ENCODE measurements around the gene SNCAIP. TPM values are rescaled to one million over a fixed set of nuclear protein-coding genes. Genes with fewer than 3 reads are reported as not detected.
"Not testable (repeated sequence)": the region's sequence is repeated elsewhere in the genome, so short reads cannot be mapped to it uniquely, and the experiment has no call there.

The SNCAIP gene
- polyA plus RNA-seq, 4 donors: 19.9 to 32.9 (median 31.0) TPM

- no peak for DNase-seq (ENCODE audit: low read depth in 4 of 4, low spot score in 3 of 4)
Measured at GRCh38 chr5:122457178-122457826, 145.3 kb downstream of the SNCAIP start.

DNA sequence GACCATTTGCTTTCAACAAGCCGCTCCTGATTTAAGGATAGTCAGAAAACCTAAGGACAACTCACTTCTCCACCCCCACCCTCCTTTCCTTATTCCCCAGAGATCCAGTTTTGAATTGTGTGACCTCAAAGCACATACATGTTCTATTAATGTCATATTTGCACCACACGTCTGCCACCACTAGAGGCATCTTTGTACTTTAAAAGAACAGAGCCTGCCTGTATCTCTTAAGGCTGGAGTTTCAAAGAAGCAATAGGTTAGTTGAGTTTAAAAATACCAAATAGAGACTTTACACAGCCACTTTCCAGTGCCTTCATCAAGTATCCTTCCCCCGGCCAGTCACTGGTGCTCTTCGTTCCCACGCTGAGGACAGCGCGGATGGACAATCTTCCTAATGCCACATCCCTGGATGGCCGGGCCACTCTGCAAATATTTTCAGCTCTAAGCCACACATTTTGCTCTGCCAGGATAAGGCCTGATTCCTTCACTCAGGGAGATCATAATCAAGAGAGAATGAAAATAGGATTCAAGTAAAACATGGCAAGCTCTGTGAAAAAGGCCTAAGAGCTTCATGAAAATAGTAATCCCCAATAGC is 146.3 kb downstream of the SNCAIP start:
- no peak for DNase-seq (ENCODE audit: low read depth in 4 of 4, low spot score in 3 of 4)

DNA sequence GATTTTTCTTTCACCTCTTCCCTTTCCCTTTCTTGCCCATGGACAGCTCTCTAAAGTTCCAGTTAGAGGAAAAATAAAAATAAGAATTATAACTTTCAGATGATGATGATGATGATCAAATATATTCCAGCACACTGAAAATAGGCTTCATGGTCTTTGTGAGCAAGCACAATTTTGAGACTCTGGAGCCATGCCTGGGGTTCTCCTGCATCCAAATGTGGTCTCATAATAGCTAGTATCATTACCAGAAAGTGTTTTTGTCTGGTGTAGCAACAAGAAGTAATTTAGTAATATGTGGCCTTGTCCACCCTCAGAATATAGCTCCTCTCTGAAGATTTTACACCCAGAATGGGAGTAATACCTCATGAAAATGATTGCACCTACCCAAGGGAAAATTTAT is 150.4 kb downstream of the SNCAIP start:
- DNase-seq (ENCODE audit: low read depth in 4 of 4, low spot score in 3 of 4): no peak

DNA sequence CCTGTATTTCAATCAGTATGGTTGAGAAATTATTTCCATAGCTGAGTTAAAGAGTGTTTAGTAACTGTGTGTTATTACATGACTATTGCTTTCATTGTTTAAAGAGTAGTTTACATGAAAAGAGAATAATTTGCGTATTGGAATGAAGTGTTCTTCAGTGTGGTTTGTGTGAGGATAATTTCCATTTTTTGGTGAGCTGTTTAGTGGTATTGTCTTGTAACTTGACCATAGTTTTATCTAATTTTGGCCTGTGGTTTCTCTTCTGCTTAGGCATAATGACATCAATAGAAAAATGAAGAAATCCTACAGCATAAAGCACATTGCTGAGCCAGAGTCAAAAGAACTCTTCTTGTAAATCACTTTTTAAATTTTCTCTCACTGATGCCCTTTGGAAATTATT is 151.2 kb downstream of the SNCAIP start:
- DNase-seq (ENCODE audit: low read depth in 4 of 4, low spot score in 3 of 4): no peak

GRCh38 chr5:122464191-122464590 is 152.2 kb downstream of the SNCAIP start:
- DNase-seq (ENCODE audit: low read depth in 4 of 4, low spot score in 3 of 4): no peak

DNA sequence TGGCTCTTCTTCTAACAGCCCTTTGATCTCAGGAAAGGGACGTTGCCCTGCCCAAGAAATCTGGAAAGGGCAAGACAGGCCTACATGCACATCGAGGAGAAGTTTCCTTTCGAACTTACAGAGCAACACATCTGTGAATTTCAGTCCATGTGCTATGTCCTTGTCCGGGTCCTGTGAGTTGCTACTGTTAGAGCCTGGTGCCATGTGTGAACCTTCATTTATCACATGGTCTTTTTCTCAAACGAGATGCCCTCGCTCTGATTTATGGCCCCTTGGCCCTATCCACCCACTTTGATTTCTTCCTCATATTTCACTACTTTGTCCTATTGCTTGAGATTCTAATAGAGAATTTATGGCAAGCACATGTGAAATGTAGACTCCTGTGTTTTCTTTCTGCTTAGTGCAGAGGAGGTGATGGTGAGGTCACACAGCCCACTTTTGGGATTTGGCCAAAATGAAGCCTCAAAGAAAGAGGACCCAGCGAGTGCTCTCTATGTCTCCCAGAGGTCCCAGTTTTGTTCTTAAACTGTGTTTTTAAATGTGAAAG is 153.1 kb downstream of the SNCAIP start:
- DNase-seq (ENCODE audit: low read depth in 4 of 4, low spot score in 3 of 4): peak in 1 of 4 donors; percentile 10

GRCh38 chr5:122465994-122466393 is 154.0 kb downstream of the SNCAIP start:
- no peak for DNase-seq (ENCODE audit: low read depth in 4 of 4, low spot score in 3 of 4)

DNA sequence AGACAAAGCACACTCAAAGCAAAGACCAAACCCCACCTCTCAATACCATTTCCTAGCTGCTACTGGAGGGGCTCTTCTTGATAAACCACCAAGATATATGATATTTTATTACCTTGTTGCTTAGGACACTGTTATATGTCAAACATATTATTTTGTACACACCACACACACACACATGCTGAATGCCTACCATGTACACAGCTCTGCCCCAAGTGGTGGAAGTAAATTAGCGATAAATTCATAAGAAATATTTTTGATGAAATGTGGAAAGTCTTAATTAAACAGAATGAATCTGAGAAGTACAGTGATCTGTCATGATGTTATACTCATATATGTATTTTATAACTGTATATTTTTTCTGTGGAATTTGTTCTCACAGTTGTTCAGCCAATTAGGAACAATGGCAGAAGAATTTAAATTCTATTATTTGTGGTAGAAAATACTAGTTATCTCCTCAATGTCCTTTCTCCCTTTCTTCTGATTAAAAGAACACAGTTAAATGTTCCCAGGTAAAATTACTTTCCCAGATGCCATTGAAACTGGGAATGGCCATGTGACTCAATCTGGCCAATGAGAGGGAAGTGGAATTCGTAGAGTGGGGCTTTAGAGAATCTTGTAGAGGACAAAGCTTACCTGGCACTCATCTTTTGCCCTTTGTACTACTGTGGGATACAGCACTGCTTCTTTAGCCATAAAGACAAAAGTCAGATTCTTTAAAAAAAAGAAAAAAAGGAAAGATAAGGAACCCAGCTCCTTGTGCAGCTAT is 156.5 kb downstream of the SNCAIP start:
- DNase-seq (ENCODE audit: low read depth in 4 of 4, low spot score in 3 of 4): no peak

DNA sequence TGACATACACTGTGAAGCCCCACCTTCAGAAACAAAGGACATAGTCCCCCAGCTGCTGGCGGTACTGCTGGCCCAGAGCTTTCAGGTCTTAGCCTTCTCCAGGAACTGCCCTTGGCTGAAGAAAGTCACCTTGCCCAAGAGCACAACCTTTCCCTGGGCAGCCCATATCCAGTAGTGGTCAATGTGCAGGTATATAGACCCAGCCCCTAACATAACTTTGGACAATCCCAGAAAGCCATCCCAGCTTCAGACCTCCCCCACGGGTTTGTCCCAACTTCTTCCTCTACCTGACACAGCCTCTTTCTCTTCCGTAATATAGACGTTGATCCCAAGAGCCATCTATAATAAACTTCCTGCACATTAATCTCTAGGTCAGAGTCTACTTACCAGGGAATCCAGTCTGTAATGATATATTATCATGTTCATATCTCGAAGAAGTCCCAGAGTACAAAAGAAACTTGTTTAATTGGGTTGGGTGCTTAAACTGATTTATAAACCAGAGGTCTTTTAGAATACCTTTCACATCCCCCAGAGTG is 157.4 kb downstream of the SNCAIP start:
- DNase-seq (ENCODE audit: low read depth in 4 of 4, low spot score in 3 of 4): no peak

- DNase-seq (ENCODE audit: low read depth in 4 of 4, low spot score in 3 of 4): no peak
Measured at GRCh38 chr5:122470365-122470764, 158.3 kb downstream of the SNCAIP start.

DNA sequence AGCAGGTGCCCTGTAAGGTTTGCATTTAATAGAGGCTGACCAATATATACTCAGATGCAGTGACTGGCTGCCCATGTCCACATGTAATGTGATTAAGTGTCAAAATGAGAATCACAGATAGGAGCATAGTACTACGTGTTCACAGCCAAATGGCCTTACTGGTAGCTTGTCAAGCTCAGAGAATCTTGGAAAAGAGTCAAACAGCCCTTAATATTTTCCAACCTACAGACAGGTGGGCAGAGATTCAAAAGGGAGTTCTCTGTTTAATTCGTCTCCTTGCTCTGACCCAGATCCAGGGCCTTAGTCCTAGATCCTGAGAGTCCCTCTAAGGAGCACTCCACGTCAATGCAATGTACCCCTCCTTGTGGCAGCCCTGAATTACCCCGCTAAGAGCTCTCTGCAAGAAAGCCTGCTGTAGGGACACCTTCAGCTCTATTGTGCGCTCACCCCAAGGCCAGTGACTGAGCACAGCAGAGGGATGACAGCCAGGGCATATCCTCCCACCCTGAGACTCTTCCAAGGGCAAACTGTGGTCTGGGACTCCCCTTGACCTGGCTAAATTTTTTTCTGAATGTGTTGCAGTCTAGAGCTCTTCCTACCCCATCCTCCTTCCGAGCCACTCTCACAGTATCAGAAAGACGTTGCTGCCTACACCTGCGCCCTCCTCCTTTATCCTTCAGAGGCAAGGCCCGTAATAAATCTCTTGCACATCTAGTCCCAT is 159.2 kb downstream of the SNCAIP start:
- no peak for DNase-seq (ENCODE audit: low read depth in 4 of 4, low spot score in 3 of 4)

- DNase-seq (ENCODE audit: low read depth in 4 of 4, low spot score in 3 of 4): no peak
Measured at GRCh38 chr5:122471752-122472061, 159.7 kb downstream of the SNCAIP start.

DNA sequence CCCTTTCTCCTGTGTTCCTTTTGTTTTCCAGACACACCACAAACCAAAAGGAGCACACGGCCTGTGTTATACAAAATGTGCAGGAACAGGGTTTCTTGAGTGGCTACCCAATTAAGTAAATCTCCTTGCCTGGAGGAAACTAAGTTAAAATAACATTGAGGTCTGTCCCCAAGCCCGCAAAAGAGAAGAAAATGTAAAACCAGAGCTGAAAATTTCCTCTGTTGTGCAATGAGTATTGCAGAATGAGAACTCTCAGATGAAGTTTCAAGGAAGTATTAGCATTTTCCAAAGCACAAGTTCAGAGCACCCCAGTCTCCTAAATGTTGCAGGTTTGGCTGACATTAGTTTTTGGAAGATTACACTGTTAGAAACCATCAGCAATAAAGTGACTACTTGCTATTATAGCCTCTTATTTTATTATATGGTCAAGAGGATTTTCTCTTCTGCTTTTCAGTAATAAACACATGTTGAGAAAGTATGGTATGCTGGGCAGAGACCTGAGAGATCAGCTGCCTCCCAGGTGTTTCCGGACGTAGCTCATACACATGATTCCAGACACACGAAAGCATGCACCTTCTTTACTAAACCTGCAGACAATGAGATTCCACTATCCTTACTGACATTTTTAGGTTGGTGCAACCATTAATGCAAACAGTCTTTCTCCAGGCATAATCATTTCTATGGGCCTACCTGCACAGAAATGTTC is 161.3 kb downstream of the SNCAIP start:
- DNase-seq (ENCODE audit: low read depth in 4 of 4, low spot score in 3 of 4): no peak

DNA sequence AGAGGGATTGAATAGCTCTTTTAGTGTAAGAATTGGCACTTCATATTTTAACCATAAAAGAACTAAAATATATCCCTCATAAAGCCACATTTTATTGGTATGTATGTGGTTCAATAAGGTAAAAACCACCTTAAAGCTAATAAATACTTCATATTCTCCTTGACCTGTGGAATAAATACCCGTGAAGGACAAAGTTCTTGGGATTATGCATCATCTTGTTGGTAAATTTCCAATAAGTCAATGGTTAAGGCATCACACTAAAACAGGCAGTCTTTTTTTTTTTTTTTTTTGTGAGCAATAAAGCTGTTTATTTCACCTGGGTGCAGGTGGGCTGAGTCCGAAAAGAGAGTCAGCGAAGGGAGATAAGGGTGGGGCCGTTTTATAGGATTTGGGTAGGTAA is 161.9 kb downstream of the SNCAIP start:
- no peak for DNase-seq (ENCODE audit: low read depth in 4 of 4, low spot score in 3 of 4)

DNA sequence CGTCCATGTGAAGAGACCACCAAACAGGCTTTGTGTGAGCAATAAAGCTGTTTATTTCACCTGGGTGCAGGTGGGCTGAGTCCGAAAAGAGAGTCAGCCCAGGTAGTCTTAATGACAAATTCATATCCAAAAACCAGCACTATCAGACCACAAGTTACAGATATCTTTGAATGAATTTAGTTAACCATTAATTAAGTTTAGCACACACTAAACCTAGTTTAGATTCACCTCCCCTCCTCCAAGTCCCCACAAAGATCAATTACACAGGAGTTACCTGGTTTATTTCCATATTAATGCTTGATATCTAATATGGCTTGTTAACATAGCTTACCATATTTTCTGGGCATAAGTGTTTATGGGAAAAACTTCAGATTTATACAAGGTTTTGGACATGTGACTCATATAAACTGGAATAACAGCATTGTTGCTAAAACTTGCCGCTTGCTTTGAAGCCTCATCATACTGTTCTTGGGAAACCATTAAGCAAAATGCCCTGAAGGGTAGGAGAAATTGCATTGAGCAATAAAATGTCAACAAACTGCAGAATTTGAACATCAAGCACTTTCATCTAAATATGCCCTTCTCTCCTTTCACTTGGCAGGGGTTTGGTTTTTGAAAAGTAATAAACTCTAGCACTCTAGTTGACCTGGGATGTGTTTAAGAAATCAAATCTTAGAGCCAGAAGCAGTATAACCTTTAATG is 166.9 kb downstream of the SNCAIP start:
- DNase-seq (ENCODE audit: low read depth in 4 of 4, low spot score in 3 of 4): no peak

DNA sequence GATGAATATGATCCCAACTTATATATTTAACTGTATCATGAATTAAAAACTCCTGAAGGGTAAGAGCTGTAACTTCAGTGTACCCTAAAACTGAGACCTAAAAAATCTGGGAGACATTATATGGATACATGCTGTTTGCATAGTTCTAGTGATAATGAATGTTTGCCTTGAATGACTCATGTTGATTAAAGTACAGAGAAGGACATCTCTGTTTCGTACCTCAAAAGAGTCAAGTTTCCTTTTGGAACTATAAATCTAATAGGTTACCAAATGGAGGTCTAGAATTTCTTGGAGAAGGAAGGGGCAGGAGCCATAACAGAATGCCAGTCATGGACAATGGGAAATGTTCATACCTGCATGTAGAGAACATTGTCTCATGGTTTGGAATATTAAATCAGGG is 168.1 kb downstream of the SNCAIP start:
- no peak for DNase-seq (ENCODE audit: low read depth in 4 of 4, low spot score in 3 of 4)

- no peak for DNase-seq (ENCODE audit: low read depth in 4 of 4, low spot score in 3 of 4)
Measured at GRCh38 chr5:122484103-122484502, 172.1 kb downstream of the SNCAIP start.

DNA sequence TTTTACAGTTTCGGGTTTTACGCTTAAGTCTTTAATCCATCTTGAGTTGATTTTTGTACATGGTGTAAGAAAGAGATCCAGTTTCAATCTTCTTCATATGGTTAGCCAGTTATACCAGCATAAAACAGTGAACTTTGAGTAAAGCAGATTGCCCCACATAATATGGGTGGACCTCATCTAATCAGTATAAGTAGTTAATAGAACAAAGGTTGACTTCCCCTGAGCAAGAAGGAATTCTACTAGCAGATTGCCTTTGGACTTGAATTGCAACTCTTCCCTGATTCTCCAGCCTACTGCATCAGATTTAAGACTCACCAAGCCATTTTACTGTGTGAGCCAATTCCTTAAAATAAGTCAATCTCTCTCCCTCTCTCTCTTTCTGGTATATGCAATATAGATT is 173.2 kb downstream of the SNCAIP start:
- no peak for DNase-seq (ENCODE audit: low read depth in 4 of 4, low spot score in 3 of 4)

DNA sequence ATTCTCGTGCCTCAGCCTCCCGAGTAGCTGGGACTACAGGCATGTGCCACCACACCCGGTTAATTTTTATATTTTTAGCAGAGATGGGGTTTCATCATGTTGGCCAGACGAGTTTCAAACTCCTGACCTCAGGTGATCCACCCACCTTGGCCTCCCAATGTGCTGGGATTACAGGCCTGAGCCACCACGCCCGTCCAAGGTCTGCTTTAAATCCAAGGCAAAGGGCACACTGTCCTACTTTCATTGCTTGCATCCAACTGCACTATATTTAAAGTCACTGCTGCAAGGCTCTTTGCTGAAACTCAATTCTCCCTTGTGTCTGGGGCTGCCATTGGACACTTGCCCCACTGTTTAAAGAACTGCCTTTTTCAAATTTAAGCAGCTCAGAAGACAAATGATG is 174.6 kb downstream of the SNCAIP start:
- not testable (repeated sequence) for DNase-seq (ENCODE audit: low read depth in 4 of 4, low spot score in 3 of 4)

DNA sequence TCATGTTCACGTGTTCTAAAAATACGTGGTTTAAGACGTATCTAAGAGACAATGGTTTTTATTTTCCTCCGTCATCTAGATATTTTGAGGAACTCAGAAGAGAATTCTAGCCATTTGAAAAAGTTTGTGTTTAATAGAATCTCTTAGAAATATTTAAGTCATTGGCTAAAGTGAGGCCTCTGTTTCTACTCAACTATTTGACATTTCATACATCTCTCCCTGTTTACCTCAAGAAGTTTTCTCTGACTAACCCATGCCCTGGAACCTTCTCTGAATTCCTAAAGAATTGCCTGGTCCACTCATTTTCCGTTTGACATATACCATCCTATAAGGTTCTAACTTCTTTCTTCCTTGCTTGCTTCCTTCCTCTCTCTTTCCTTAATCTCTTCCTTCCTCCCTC is 178.7 kb downstream of the SNCAIP start:
- no peak for DNase-seq (ENCODE audit: low read depth in 4 of 4, low spot score in 3 of 4)
